NCI-H345 (cell line): ENCODE measurements around the gene STAP1.

Experiments used
- DNase-seq: peaks from one replicate; lab custom pipeline; 2025; lab: John Stamatoyannopoulos, UW

STAP1 gene

DNA sequence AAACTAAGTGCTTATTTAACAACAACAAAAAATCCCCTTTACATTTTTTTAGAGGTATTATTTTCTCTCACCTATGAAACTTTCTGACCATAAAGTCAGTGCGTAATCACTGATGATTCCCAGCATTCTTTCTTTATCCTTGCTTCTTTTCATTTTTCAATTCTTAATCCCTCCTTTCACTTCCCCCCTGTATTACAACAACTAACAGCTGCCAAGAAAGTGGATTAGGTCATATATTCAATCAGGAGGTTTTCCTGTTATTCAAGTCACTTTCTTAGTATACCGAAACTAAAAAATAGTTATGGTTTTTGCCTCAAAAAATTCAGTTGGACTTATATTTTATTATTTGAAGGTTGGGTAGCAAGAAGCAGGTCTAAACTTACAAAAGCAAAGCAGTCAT lies 2.1 kb upstream of the STAP1 start:
- DNase-seq, result no peak

DNA sequence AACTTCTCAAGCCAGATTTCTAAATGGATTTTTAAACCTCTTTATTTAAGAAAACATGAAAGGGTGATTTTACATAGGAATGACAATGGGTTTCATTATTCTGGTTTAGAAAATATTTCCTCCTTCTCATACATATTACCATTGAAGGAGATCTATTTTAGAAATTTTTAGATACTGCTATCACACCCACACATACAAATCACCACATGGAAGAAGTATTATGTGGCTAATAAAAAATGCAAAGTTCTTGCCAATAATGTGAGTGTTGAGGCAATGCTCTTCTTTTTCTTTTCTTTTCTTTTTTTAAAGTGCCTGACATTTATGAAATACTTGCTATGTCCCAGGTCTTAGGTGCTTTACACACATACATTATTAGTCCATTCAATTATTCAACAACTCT lies 6.8 kb downstream of the STAP1 start:
- DNase-seq, result no peak

DNA sequence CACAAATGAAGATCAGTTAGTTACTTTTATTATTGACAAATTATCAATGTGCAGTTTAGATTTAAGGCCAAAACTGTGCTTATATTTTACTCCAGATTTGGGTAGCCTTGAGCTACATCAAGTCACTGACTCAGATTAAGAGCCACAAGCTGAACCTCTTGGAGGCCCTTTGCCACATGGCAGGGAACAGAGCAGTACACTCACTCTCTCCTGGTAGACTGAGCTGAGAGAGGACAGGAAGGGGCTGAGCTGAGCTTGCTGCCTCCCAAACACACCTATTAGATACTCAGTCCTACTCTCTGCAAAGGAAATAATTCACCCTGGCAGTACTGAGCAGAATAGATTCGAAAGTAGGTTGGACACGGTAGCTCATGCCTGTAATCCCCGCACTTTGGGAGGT lies 7.8 kb downstream of the STAP1 start:
- no peak for DNase-seq

DNA sequence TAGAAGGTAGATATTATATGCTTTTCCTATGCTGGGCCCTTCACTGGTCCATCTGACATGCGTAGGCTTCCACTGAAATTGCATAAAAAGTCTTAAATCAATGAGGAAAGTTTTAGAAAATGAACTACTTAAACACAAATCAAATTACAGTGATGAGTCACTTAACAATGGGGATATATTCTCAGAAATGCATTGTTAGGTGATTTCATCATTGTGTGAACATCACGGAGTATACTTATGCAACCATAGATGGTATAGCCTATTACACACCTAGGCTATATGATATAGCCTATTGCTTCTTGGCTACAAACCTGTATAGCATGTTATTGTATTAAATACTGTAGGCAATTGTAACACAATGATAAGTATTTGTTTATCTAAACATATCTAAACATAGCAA lies 10.3 kb downstream of the STAP1 start:
- no peak for DNase-seq

DNA sequence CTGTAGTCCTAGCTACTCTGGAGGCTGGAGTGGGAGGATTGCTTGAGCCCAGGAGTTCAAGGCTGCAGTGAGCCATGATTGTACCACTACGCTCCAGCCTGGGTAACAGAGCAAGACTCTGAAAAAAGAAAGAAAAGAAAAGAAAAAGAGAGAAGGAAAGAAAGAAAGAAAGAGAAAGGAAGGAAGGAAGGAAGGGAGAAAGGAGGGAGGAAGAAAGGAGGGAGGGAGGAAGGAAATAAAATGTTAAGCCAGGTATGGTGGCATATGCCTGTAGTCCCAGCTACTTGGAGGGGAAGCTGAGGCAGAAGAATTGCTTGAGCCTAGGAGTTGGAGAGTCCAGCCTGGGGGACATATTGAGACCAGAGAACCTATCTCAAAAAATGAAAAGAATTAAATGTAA lies 12.0 kb downstream of the STAP1 start:
- no peak for DNase-seq

DNA sequence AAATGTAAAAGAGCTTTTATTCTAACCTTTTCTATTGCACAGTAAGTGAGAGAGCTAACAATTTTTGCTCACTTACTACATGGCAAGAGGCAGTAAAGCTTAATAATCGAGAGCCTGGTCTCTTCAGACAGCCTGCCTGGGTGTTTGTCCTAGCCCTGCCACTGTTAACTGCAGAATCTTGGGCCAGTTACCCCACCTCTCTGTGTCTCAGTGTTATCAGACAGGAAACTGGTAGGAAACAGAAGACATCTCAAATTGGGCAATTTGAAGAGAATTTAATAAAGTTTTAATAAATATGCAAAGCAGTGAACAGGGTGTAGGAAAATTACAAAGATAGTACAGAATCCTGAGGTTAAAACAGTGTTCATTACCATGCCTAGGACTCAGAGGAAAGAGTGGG lies 13.4 kb downstream of the STAP1 start:
- no peak for DNase-seq

DNA sequence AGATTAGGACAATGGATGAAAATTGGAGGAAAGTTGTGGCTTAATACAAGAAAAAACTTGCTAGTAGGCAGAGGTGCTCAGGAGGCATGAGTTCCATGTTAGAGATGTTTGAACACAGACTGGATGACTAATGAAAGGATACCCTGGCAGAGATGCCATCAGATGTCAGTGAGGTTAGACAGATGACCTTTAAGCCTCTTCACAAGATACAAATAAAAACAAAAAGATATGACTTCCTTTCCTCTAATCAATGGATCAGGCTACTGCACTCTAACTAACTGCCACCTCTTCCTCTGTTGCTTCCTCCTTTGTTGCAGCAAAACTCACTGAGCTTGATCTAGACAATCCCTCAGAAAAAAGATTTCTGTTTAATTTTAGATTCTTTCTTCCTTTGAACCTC lies 14.7 kb downstream of the STAP1 start:
- DNase-seq, result no peak

DNA sequence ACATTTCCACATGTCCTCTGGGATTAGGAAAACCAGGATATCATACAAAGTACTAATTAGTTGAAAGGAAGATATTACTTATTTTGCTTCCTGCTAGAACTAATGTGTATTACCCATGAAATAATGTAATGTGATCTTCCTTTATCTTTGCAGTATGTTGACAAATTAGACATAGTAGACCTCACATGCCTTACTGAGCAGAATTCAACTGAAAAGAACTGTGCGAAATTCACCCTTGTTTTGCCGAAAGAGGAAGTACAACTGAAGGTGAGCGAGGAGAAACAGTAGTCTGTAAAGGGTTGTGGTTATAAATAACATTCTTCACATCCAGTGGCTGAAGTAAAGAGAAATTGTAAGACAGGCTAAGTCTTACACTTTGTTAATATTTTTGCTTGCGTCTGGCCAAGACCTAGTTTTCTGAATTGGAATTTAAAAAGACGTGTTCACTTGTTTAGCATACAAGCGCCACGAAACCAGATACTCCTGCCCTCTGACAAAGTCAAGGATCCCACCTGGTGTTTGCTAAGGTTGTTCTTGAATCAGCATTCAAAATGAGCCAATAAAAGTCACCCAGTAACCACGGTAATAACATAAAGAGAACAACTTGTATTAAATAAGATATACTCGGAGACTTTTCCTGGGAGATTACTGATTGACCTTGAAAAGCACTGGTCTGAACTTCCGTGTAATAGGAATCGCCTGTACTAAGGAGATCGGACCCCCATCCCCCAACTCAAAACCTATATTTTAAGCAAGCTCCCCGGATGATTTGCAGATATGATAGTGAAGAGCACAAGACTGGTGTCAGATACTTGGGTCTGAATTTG lies 16.9 kb downstream of the STAP1 start:
- no peak for DNase-seq

DNA sequence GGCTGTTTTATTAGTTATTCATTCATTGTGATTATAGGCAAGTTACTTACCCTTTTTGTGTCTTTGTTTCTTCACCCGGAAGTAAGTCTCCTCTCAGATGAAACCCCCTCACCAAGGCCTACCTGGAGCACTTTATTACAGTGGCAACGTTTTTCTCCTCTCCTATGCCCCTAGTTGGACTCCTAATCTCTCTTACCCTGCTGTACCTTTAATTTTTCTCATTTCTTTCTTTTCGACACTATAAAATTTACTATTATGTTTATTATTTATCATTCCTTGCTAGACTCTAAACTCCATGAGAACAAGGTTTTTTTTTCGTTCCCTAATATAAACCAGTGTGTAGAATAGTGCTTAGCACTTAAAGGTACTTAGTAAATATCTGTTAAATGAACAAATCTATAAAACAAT lies 17.5 kb downstream of the STAP1 start:
- DNase-seq, result no peak

DNA sequence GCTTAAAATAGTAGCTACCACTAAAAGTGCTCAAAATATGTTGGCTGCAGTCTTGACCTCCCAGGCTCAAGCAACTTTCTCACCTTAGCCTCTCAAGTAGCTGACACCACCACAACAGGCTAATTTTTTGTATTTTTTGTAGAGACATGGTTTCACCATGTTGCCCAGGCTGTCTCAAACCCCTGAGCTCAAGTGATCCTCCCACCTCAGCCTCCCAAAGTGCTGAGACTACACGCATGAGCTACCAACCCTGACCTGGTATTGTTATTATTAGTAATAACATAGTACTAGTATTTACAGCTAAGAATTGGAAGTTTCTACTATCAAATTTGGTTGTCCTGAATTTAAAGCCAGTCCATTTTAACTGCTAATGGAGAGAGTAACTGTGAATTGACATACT lies 18.0 kb downstream of the STAP1 start:
- no peak for DNase-seq

DNA sequence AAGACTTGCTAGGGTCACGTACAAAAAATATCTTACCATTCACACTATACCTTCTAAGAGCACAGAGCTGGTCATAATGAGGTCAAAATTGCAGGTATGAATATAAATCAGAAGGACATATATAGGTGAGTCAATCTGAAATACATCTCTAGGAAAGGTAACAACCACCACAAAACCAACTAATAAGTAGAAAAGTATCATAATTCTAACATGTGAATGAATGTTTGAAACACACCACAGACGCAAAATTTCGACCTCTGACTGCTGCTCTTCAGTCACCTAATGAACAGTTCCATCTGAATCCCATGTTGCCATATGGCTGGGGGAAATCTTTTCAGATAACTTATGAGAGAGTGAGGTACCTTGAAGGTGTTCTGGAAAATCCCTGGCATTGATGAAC lies 22.1 kb downstream of the STAP1 start:
- DNase-seq, result no peak

DNA sequence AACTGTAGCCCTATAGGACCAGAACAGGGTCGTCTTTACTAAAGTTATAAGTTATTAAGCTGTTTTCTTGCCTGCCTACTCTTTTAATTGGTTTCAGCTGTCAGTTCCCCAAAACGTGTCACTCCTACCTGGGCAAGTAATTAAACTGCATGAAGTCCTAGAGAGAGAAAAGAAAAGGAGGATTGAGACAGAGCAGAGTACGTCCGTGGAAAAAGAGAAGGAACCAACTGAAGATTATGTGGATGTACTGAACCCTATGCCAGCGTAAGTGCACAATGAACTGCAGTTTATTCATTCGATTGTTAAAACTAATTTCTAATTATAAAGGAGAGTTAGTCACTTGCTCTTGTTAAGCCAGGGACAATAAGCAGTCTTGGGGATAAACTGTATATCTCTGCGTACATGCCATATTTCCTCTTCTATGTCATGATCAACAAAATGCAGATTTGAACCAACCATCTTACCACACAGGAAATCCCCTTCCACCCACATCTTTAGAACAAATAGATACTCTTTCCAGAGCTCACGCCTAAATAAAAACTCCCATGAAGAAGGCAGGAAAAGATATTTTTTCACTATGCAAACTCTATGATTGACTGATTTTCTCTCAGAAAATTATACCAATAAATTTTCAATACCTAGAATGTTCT lies 22.8 kb downstream of the STAP1 start:
- no peak for DNase-seq

DNA sequence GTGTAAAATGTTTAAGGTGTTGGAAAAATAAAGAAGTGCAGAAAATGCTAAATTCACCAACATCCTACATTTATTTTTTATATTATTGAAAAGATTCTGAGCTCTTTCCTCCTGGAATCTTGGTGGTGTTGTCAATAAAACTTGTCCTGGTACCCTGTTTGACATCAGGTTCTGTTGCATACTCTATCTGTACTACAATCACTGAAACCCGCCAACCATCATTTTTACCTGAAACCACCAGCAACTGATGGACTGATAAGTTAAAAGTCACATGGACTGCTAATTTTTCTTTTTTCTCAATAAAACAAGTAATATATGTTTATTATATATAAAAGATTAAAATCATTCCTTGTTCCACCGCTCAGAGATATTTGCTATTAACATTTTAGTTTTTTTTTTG lies 23.4 kb downstream of the STAP1 start:
- no peak for DNase-seq

DNA sequence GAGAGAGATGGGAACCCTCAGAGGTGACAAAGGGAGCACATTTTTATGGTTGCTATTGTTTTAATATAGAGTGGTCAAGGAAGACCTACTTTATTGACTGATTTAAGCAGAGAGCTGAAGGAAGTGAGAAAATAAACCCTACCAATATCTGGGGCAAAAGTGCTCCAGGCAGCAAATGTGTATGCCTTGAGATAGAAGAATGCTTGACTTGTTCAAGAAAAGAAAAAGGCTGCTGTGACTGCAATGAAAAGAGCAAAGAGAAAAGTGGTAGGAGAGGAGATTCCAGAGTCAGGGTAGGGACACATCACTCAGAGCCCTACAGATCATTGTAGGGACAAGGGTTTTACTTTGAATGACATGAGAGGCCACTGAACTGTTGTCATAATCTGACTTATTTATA lies 26.0 kb downstream of the STAP1 start:
- DNase-seq, result no peak

DNA sequence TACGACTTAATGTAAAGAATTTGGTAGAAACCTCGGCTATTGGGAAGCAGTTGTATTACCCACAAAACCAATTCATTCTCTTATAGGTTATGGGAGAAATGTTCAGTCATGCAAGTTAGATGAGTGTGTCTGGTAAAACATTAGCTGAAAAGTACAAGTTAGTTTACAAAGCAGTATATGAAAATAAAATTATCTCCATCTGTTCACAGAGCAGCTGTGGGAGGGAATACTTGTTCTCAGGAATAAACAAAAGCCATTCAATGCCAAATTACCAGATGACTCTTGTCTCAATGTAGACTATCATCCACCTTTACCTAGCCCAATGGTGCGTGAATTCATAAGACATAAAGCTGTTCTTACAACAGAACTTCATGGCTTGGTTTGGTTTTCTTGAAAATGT lies 28.6 kb downstream of the STAP1 start:
- DNase-seq, result no peak

DNA sequence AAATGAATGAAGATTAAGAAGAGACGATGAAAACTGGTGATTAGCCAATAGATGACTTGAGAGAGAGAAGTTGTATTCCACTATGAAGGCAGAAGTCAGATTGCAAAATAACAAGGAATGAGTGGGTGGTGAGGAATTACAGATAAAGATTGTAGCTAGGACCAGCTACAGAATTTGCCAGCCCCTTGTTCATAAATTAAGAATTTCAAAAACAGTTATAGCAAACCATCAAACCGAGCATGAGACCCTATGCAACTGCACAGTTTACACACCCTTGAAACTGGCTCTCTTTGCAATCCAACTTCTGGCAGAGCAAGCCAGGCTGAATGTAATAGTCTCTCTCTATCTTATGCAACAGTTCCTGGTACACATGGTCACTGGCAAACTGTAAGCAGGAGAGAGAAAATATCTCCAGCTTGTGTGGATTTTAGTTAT lies 35.2 kb downstream of the STAP1 start:
- DNase-seq, result no peak

DNA sequence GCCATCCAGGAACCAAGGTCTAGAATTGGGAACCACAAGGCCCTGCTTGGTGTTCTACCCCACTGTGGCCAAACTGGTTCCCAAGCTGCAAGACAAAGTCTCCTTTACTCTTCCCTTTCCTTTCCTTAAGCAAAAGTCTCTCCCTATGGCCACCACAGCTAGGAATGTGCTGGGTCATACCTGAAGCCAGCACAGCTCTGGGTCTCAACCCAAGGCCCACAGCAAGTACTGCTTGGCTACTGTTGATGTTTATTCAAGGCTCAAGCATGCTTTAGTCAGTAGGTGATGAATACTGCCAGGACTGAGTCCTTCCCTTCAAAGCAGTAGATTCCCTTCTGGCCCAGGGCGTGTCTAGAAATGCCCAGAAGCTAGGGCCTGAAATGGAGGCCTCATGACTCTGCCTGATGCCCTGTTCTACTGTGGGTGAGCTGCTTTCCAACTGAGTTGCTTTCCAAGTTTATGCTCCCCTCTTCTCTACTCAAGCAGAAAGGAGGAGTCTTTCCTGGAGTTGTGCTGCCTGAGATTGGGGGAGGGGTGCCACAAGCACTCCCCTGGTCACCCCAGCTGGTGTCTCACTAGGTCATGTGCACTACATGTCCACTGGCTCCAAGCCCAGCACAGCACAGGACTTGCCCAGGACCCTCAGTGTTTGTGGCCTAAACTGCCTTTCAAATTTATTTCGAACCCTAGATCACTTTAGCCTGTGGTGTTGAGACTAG lies 44.9 kb downstream of the STAP1 start:
- DNase-seq, result no peak

DNA sequence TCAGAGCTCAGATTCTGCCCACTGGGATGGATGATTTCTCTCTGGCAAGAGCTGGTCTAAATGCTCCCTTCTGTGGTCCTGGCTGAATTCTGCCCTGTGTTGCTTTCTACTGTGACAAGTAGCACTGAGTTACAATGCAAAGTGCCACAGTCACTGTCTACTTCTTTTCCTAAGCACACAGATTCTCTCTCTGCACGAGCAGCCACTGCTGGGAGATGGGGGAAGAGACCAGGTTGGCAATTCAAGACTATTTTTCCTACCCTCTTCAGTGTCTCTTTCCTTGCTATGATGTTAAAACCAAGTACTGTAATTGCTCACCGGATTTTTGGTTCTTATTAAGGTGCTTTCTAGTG lies 45.5 kb downstream of the STAP1 start:
- DNase-seq, result no peak

DNA sequence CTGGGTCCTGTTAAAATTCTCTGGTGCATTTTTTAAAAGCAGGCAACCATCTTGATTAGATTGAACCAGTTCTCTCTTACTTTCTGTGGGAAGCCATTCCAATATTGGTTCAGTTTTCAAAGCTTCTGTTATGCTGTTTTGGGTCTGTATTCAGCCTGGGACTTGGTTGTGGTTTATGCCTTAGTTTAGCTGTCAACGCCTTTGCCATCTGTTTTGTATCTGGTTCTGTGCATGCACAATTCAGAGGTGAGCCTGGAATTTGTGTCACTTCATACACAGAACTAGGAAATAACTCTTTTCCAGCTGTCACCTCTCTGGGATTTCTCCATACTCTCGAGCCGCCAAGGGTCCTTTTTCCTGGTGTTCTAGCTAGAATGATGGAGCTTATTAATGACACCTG lies 46.2 kb downstream of the STAP1 start:
- DNase-seq, result no peak

DNA sequence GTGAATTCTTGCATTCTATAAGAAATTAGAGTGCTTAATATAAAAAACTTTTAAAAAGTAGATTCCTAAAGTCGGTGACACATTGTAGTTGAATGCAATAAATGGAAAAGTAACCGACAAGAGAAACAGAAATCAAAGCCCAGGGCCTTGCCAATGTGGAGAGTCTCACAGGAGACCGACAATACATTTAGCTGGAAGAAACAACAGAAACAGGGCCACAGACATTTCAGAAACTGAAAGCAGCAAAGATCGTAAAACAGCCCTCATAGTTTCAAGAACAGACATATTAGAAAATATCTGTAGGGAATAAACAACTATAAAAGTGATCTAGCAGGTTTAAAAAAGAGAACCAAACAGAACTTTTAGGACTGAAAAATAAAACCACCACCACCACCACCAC lies 49.5 kb downstream of the STAP1 start:
- DNase-seq, result no peak

DNA sequence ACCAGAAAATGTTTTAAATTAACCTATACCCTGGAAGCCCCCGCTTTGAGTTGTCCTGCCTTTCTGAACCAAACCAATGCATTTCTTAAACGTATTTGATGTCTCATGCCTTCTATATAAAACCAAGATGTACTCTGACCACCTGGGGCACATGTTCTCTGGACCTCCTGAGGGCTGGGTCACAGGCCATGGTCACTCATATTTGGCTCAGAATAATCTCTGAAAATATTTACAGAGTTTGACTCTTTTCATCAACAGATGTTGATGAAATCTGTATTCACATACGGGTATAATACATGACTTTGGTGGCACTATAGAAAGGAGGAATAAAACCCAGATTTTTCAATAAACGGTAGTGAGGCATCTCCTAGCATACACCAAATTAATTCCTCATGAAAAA lies 55.7 kb downstream of the STAP1 start:
- DNase-seq, result no peak

DNA sequence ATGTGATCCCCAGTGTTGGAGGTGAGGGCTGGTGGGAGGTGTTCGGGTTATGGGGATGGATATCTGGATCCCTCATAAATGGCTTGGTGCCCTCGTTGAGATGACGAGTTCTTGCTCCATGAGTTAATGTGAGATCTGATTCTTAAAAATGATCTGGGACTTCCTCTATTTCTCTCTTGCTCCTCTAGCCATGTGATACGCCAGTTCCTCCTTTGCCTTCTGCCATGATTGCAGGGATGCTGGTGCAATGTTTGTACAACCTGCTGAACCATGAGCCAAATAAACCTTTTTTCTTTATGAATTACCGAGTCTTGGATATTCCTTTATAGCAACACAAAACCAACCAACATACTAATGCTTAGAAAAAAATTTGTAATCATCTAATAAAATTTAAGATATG lies 56.6 kb downstream of the STAP1 start:
- no peak for DNase-seq

DNA sequence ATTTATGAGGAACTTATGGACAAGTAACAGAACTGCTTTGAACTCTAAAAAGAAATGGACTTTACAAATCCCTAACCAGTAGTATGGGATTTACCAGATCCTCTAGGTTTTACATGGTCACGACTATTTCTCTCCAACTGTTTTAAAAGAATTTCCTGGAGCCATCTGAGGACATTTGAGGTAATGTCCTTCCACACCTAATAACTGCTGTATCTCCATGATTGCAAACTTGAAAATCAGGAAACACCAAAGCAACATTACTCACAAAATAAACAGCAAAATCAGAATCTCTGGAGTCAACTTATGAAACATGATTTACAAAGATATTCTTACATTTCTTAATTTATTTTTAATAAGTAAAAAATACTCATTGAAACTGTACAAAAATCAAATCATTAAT lies 58.0 kb downstream of the STAP1 start:
- DNase-seq, result no peak
